ENCODE measurements around the gene DGKD. TPM values are rescaled to one million over a fixed set of nuclear protein-coding genes. Genes with fewer than 3 reads are reported as not detected.

DGKD gene
- total and polyA plus RNA-seq, 10 of the 15 experiments (the other 5 are each of a cell fraction or from before 2014, with no cell fraction given) = 2.7 to 81.9 (median 27.0) TPM

DNA sequence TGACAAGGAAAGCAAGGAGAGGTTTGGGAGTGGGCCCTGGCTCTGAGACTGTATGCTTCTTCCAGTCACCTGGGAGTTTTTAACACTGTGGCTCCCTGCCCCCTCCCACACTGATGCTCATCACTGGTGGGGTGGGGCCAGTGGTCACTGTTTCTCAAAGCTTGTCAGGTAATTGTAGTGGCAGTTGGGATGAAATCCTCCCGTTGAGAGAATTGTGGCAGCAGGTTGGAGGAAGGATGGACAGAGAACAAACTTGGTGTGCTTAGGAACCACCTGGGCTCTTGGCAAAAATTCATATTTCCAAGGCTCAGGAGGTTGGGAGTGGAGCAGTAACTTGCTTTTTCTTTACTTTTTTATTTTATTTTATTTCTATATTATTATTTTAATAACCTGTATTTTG lies 25.1 kb downstream of the DGKD start:
- POLR2A ChIA-PET = interaction anchor here (0.5 kb wide), 1 partner anchor 546 kb away, joined by 3 read pairs; no protein-coding TSS in a partner anchor
- RAD21 ChIA-PET (ENCODE audit: unreplicated experiment) = no interaction called here
- Histone ChIP-seq H3K4me2 (ENCODE audit: control insufficient read depth, insufficient read depth) (no peak overlapping the region), H3K4me1 (ENCODE audit: control insufficient read depth, insufficient read depth, low read length) (peaks cover 52% of the 10 kb centered on the region), H3K79me2 (ENCODE audit: control insufficient read depth, insufficient read depth, low read length) (peaks cover 33% of the 10 kb centered on the region), H2AFZ (ENCODE audit: control insufficient read depth, low read depth, low read length) (no peak overlapping the region), H4K20me1 (ENCODE audit: control insufficient read depth, insufficient read depth) (no peaks in the 10 kb centered on the region), H3K27me3 (replicated peaks in 1 of 2; ENCODE audit: control insufficient read depth in 2 of 2, insufficient read depth in 2 of 2, low read length in 1 of 2) (no peaks in the 10 kb centered on the region), H3K9ac (ENCODE audit: control insufficient read depth, insufficient read depth, low read length) (no peak overlapping the region), H3K36me3 (ENCODE audit: control insufficient read depth in 2 of 2, insufficient read depth in 2 of 2, low read length in 1 of 2) (peaks cover 0 to 6% of the 10 kb centered on the region in 2 experiments; a peak in 3 of 4 replicates), H3K27ac (ENCODE audit: control insufficient read depth, insufficient read depth) (no peak overlapping the region), H3K4me3 (no peak overlapping the region), H3K9me3 (replicated peaks; ENCODE audit: control insufficient read depth, insufficient read depth, low read length) (no peaks in the 10 kb centered on the region)
- no peak for DNase-seq (ENCODE audit: low read depth, low spot score)
- BruUV-seq (replicated peaks) = no TSS peak
- TF ChIP-seq CBFB (IDR thresholded peaks at IDR 0.05; ENCODE audit: low read depth) (no peak), TCF12 (IDR thresholded peaks at IDR 0.05; ENCODE audit: low read depth, low read length) (no peak), STAT1 (conservative IDR thresholded peaks at IDR 0.05) (no peak), RBBP5 (conservative IDR thresholded peaks at IDR 0.05) (no peak), YY1 (IDR thresholded peaks at IDR 0.05; ENCODE audit: low read depth, low read length) (no peak), FOS (IDR thresholded peaks at IDR 0.05; ENCODE audit: borderline replicate concordance, extremely low read depth, insufficient read length) (no peak), RUNX3 (IDR thresholded peaks at IDR 0.05; ENCODE audit: low read length) (no peak), JUND (IDR thresholded peaks at IDR 0.05; ENCODE audit: low read depth, low read length) (no peak), BACH1 (IDR thresholded peaks at IDR 0.05; ENCODE audit: borderline replicate concordance) (no peak), MTA2 (IDR thresholded peaks at IDR 0.05; ENCODE audit: low read depth) (no peak), NFYB (IDR thresholded peaks at IDR 0.05; ENCODE audit: insufficient read depth, low read depth, low read length) (no peak)
- in situ Hi-C loops (cut with MboI) = no loop called here
- 0% methylated on average over 1 of the region's 1 CpG for WGBS (ENCODE audit: insufficient coverage, insufficient replicate concordance, low lambda C conversion rate, missing lambda C conversion rate)
- FAIRE-seq = no peak
- SMC1A ChIA-PET (ENCODE audit: uncharacterized antibody, unreplicated experiment) = interaction anchor here (1.2 kb wide), 1 partner anchor 22 kb away, joined by 3 read pairs; no protein-coding TSS in a partner anchor
- intact Hi-C loops (cut with micrococcal nuclease; ENCODE audit: unreplicated experiment) = no loop called here
- CTCF ChIA-PET = interaction anchor here (2.1 kb wide), 1 partner anchor 64 kb away, joined by 10 read pairs; no protein-coding TSS in a partner anchor
- ATAC-seq = no peak
